Thyroid gland (tissue), 4 donors: ENCODE measurements around the gene SIPA1L3. TPM values are rescaled to one million over a fixed set of nuclear protein-coding genes. Genes with fewer than 3 reads are reported as not detected.

Source experiments
- DNase-seq, 2 donors: peaks; one replicate each; pipeline ENCODE4 v3.0.0-alpha.2; 2019
- H3K27ac ChIP-seq, 3 donors: fragments of 200-600 bp; sonication (generic); 1 replicate in 2 of 3; 2 replicates in 1 of 3; pipeline ENCODE4 v1.5.1; 2016 to 2019; ENCODE audit warnings: mild to moderate bottlenecking in 1 of 3, moderate library complexity in 1 of 3
- H3K27me3 ChIP-seq: fragments of 200-600 bp; sonication (generic); one replicate; pipeline ENCODE4 v1.5.1; 2019
- H3K36me3 ChIP-seq, 2 donors: fragments of 200-600 bp; sonication (generic); one replicate each; pipeline ENCODE4 v1.5.1; 2016 to 2019
- H3K4me1 ChIP-seq, 2 donors: fragments of 200-600 bp; sonication (generic); one replicate each; pipeline ENCODE4 v1.5.1; 2017 to 2019
- H3K4me3 ChIP-seq, 3 donors: fragments of 200-600 bp; sonication (generic); replicated peaks in 1 of 3; 1 replicate in 2 of 3; 2 replicates in 1 of 3; pipeline ENCODE4 v1.5.1; 2016; ENCODE audit warnings: mild to moderate bottlenecking in 1 of 3
- H3K9me3 ChIP-seq: fragments of 200-600 bp; sonication (generic); one replicate; pipeline ENCODE4 v1.5.1; 2017
- POLR2A ChIP-seq, 2 donors: fragments of 450-650 bp; IDR thresholded peaks; one replicate each; pipeline ENCODE4 v1.6.1; 2017; ENCODE audit warnings: antibody characterized with exemption in 2 of 2, mild to moderate bottlenecking in 2 of 2, moderate library complexity in 1 of 2
- WGBS, 2 donors: methylation state at CpG; one replicate each; pipeline ENCODE4 v1.1.5; 2017; 5-methylcytosine and 5-hydroxymethylcytosine counted together
- intact Hi-C: fragments of 100-400 bp; cut with DNase I; formaldehyde crosslinking; loops from one replicate; pipeline ENCODE4 v1.15.1; 2023
- total RNA-seq, 4 donors: library from RNA; depleted of rRNA; stranded (reverse); fragments of >200 nt; gene quantifications; one replicate each; pipeline ENCODE4 v1.2.3, GENCODE V29; 2016
- TF ChIP-seq, protein P1 (sequence below), 6 experiments: fragments of 200-600 bp in 3 of 6; fragments of 450-650 bp in 3 of 6; sonication (generic) in 3 of 6; IDR thresholded peaks; one replicate each; pipeline ENCODE4 v1.5.1; 2016 to 2019; ENCODE audit warnings: antibody characterized with exemption in 6 of 6, mild to moderate bottlenecking in 2 of 6, inconsistent platforms in 1 of 6, moderate library complexity in 1 of 6

SIPA1L3 gene
- total RNA-seq, 4 donors from 2014 or later = 39.4 to 130 (median 116) TPM

DNA sequence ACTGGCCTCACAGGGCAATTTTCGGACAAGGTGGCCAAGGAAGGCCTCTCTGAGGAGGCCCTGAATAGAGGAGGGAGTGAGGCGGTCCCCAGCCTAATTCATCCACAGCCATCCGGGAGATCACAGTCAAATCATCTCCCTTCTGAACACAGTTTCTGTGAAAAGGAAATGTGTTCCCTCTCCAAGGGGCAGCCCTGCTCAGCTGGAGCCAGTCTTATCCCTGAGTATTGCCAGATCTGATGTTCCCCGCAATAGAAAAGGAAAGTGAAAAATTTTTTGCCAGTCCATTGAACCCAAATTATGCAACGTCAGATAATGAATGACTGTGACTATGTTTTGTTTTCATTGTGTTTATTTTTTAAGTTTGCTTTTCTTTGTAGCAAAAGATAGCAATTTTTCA is 125.9 kb downstream of the SIPA1L3 start:
- no peaks in the 10 kb centered on the region for H3K9me3 ChIP-seq
- H3K27me3 ChIP-seq = no peaks in the 10 kb centered on the region
- WGBS, 2 donors = 60 to 74% methylated on average over 5 of the region's 5 CpGs
- peak in 1 of 2 donors; percentile 52 for DNase-seq
- TF ChIP-seq POLR2A (IDR thresholded peaks at IDR 0.05) = no peak
- TF ChIP-seq, protein P1, sequence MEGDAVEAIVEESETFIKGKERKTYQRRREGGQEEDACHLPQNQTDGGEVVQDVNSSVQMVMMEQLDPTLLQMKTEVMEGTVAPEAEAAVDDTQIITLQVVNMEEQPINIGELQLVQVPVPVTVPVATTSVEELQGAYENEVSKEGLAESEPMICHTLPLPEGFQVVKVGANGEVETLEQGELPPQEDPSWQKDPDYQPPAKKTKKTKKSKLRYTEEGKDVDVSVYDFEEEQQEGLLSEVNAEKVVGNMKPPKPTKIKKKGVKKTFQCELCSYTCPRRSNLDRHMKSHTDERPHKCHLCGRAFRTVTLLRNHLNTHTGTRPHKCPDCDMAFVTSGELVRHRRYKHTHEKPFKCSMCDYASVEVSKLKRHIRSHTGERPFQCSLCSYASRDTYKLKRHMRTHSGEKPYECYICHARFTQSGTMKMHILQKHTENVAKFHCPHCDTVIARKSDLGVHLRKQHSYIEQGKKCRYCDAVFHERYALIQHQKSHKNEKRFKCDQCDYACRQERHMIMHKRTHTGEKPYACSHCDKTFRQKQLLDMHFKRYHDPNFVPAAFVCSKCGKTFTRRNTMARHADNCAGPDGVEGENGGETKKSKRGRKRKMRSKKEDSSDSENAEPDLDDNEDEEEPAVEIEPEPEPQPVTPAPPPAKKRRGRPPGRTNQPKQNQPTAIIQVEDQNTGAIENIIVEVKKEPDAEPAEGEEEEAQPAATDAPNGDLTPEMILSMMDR (IDR thresholded peaks at IDR 0.05) = no peak
- no peak overlapping the region for H3K4me3 ChIP-seq
- H3K36me3 ChIP-seq = no peaks in the 10 kb centered on the region
- peak overlapping the region; percentile 16 to 48 (median 35) for H3K27ac ChIP-seq
- H3K4me1 ChIP-seq = peaks cover 55 to 69% of the 10 kb centered on the region in 2 donors
- intact Hi-C loops = no loop called here

DNA sequence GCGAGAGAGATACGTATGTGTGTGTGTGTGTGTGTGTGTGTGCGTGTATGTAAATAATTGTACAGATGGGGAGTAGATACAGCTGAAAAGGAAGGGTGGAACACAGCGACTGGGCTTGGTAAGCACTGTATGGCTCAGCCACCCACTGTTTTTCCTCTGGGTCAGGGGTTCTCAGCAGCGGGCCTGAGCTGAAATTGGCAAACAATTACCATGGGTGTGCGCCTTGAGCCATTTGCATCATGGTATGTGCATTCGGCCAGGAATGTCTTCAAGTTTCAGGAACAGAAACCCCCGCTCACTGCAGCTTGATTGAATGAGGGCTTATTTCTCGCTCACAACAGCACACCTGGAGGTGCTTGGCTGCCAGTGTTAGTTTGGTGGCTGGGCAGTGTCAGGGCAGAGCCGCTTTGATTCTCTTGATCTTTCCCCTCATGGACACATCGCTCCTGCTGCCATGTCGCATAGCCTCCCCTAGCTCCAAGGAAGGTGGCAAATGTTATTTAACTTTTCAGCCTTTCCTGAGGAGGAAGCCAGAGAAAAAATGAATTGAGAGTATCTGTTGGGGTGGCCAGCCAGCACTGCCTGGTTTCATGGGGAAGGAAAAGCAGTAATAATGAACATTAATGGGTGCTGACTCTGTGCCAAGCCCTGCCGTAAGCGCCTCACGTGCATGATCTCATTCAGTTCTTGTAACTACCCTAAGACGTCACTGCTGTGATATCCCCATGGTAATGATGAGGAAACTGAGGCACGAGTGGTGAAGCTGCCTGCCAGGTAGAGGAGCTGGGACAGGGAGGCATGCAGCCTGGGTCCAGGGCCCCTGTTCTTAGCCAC is 126.9 kb downstream of the SIPA1L3 start:
- intact Hi-C loops = no loop called here
- WGBS, 2 donors = 84 to 85% methylated on average over 17 of the region's 17 CpGs
- H3K27me3 ChIP-seq = no peaks in the 10 kb centered on the region
- no peak for TF ChIP-seq POLR2A (IDR thresholded peaks at IDR 0.05)
- TF ChIP-seq, protein P1 (IDR thresholded peaks at IDR 0.05) = no peak
- H3K36me3 ChIP-seq = no peaks in the 10 kb centered on the region
- peaks cover 54 to 70% of the 10 kb centered on the region in 2 donors for H3K4me1 ChIP-seq
- peak overlapping the region in 1 of 3 donors; percentile 35 for H3K27ac ChIP-seq
- no peaks in the 10 kb centered on the region for H3K9me3 ChIP-seq
- H3K4me3 ChIP-seq = no peak overlapping the region
- DNase-seq = no peak

GRCh38 chr19:38034492-38034860 is 127.5 kb downstream of the SIPA1L3 start:
- no peak for TF ChIP-seq POLR2A (IDR thresholded peaks at IDR 0.05)
- TF ChIP-seq, protein P1 (IDR thresholded peaks at IDR 0.05) = no peak
- DNase-seq = no peak
- WGBS, 2 donors = 94 to 96% methylated on average over 5 of the region's 5 CpGs
- H3K4me3 ChIP-seq = no peak overlapping the region
- peaks cover 51 to 64% of the 10 kb centered on the region in 2 donors for H3K4me1 ChIP-seq
- H3K36me3 ChIP-seq = no peaks in the 10 kb centered on the region
- intact Hi-C loops = no loop called here
- no peaks in the 10 kb centered on the region for H3K27me3 ChIP-seq
- H3K9me3 ChIP-seq = no peaks in the 10 kb centered on the region
- H3K27ac ChIP-seq = no peak overlapping the region

GRCh38 chr19:38035515-38036495 is 128.8 kb downstream of the SIPA1L3 start:
- intact Hi-C loops = no loop called here
- WGBS, 2 donors = 72 to 93% methylated on average over 9 to 17 of the region's 17 CpGs
- Histone ChIP-seq H3K4me1 (peaks cover 48 to 54% of the 10 kb centered on the region in 2 donors), H3K36me3 (no peaks in the 10 kb centered on the region), H3K27ac (peak overlapping the region; percentile 61 to 83 (median 69)), H3K9me3 (no peaks in the 10 kb centered on the region), H3K4me3 (no peak overlapping the region), H3K27me3 (no peaks in the 10 kb centered on the region)
- DNase-seq = peak; percentile 77 to 78
- TF ChIP-seq POLR2A (IDR thresholded peaks at IDR 0.05) = no peak
- TF ChIP-seq, protein P1 (IDR thresholded peaks at IDR 0.05) = no peak
